ENCODE data around the gene ARL3.
"Not testable (repeated sequence)": the region's sequence is repeated elsewhere in the genome, so short reads cannot be mapped to it uniquely, and the experiment has no call there.

ARL3 gene

GRCh38 chr10:102735065-102735562, 20.9 kb upstream of the ARL3 start:
- no peak for DNase-seq

GRCh38 chr10:102732661-102733060, 18.5 kb upstream of the ARL3 start:
- DNase-seq = no peak

GRCh38 chr10:102731222-102731800, 17.1 kb upstream of the ARL3 start:
- DNase-seq = no peak

GRCh38 chr10:102729029-102730026, 15.1 kb upstream of the ARL3 start:
- peak; percentile 39 to 55 for DNase-seq

GRCh38 chr10:102727037-102727818, 13.0 kb upstream of the ARL3 start:
- no peak for DNase-seq

GRCh38 chr10:102726274-102726673, 12.1 kb upstream of the ARL3 start:
- DNase-seq = no peak

- no peak for DNase-seq
Observed at GRCh38 chr10:102723989-102724388, 9.8 kb upstream of the ARL3 start.

GRCh38 chr10:102721954-102722353, 7.8 kb upstream of the ARL3 start:
- DNase-seq = no peak

GRCh38 chr10:102720775-102721301, 6.6 kb upstream of the ARL3 start:
- DNase-seq = no peak

DNA sequence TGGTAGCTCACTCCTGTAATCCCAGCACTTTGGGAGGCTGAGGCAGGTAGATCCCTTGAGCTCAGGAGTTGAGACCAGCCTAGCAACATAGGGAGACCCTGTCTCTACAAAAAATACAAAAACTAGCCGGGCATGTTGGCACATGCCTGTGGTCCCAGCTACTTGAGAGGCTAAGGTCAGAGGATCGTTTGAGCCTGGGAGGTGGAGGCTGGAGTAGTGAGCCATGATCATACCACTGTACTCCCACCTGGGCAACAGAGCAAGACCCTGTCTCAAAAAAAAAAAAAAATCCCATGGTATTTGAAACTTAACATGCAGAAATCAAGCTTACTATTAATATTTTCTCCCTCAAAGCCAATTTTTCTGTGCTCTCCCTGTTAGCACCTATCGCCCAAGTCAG, 6.1 kb upstream of the ARL3 start:
- no peak for DNase-seq

DNA sequence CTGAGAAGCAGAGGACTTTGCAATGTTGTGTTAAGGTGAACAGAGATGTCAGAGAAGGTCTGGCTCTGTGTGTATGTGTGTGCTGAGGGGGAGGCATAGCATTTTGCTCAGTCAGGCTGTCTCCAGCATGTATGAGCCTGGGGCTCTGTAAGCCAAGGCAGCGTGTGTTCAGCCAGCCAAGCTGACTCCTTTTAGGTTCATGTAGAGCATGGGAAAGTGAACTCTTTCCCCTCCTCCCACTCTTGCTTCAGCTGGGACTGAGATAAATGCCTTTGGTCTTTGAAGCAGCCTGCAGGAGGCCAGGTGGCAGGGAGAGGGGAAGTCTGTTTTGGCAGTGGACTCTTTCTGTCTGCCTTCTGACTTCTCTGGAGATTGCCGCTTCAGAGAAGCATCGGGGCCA, 4.0 kb upstream of the ARL3 start:
- DNase-seq = no peak

DNA sequence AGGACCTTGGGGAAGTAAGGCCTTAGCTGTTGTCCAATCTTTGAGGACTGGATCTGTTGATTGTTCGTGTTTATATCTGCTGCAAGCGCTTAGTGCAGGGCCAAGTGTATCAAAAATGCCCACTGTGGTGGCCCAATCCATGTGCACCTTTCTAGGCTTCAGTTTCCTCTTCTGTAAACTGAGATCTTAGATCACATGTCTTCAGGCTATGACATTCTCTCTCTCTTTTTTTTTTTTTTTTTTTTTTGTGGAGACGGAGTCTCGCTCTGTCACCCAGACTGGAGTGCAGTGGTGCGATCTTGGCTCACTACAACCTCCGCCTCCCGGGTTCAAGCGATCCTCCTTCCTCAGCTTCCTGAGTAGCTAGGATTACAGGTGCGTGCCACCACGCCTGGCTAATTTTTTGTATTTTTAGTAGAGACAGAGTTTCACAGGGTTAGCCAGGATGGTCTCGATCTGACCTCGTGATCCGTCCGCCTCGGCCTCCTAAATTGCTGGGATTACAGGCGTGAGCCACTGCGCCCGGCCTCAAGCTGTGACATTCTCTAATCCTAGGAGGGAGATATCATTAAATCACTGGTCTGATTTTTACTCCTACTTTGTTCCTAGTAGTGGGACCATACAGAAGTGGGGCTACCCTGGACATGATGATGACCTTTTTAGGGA, 2.8 kb upstream of the ARL3 start:
- DNase-seq = not testable (repeated sequence)

DNA sequence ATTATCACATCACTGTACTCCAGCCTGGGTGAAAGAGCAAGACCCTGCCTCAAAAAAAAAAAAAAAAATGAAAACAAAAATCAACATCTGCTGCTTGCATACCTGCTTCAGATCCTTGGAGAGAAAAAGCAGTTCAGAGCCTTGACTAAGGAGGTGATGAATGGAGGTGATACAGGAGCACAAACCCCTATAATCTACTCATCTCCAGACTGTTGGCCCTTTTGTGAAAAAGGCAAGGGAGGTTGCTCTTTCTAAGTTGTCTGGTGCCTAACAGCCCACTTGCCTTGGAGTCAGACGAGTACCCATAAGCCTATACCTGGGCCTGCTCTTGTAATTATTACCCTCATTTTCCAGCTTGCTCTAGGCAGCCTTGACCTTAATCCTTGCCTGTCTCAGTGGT, 1.7 kb upstream of the ARL3 start:
- DNase-seq = no peak

- DNase-seq = peak; percentile 46 to 54
Observed at GRCh38 chr10:102714621-102715455, 641 bp upstream of the ARL3 start, which contains the start of gene SFXN2. SFXN2 (plus strand) TSS chr10:102714636; CDS start chr10:102726637, 12,001 bp downstream.

GRCh38 chr10:102713539-102713813, 721 bp downstream of the ARL3 start:
- no peak for DNase-seq

DNA sequence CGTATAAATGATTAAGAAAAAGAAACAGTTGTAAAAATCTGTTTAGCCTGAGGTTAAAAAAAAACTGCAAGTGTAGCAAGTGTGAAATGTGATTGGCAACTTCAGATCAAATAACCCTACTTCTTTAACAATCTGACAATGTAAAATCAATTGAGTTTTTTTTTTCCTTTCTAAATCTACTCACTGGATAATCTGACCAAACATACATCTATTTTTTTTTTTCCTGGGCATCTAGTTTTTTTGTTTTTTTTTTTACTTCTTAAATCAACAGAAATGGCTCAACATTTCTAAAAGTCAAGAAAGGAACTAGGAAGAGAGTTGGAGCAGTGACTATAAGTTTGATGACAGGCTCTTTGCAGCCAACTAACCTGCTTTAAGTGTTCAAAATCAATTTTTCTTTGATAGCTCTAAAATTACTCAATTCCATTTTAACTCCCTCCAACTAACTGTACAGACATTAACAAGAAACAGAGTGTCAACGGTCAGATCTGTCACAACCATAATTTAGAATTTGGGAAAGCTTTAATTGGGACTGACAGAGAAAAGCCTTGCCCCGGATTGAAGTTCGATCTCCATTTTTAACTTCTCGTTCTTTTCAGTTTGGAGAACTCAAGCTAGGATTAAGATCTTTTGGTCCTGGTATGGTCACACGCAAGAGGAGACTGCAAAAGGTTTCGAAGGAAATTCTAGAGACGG, 1.2 kb downstream of the ARL3 start:
- no peak for DNase-seq

DNA sequence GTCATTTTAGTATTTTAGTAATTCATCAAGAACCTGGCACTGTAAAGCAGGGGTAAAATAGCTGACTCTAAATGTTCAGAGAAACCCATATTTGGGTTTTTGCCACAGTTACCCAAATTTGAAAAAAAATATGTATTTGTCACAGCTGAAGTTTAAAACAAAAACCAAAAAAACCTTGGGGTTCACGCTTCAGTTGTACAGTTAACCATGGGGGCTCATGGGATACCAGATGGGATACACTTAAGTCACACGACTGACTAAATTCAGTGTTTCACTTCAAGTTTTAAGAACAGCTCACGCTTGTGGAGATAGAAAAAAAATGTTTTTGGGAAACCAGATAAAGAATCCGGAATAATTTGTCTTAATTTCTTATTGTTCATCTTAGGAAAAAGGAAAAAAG, 2.1 kb downstream of the ARL3 start:
- DNase-seq = no peak

GRCh38 chr10:102710609-102711008, 3.6 kb downstream of the ARL3 start:
- DNase-seq = no peak

DNA sequence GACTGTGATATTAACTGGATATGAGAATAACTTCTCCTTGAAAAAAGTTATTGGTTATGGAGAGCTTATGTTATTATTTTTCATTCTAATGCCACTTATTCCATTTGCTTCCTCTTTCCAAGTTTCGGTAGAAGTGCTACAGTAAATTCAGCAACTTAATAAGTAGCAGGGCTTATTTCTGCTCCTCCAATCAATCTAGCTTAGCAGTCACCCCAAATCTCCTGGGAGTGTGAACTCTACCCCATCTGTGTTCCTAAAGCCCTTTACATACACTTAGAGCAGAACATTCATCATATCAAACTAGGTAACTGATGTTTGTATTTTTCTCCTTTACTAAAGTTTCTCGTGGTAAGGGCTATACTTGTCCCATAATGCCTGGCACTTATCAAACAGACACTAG, 8.7 kb downstream of the ARL3 start:
- no peak for DNase-seq

DNA sequence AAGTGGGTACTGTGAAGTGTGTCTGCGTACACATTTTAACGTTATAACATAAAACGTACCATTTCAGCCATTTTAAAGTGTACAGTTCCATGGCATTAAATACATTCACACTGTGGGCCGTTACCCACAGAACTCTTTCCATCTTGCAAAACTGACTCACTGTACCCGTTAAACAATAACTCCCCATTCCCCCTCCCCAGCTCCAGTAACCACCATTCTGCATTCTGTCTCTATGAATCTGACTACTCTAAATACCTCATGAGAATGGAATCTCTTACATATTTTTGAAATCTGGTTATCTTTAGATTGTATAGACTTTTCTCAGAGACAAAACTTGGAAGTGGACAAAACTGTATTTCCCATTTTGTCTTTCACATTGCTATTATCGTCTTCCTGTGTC, 9.3 kb downstream of the ARL3 start:
- DNase-seq = no peak

- no peak for DNase-seq
Observed at GRCh38 chr10:102702742-102703141, 11.5 kb downstream of the ARL3 start.
